ENCODE results near the gene ACTMAP.

ACTMAP gene

GRCh38 chr19:40717880-40718773, 32.1 kb downstream of the ACTMAP start:
- no peak for DNase-seq

- no peak for DNase-seq
Observed at GRCh38 chr19:40717325-40717879, 32.9 kb downstream of the ACTMAP start.

- DNase-seq = peak; percentile 99
Observed at GRCh38 chr19:40716482-40717324, 33.6 kb downstream of the ACTMAP start, which contains the start of the genes COQ8B and ITPKC. Gene COQ8B, minus strand, starts transcription at chr19:40716886. Its CDS starts 2,254 bp downstream, at chr19:40714632. Gene ITPKC, plus strand, starts transcription at chr19:40717112. Its CDS starts 24 bp downstream, at chr19:40717136.

- DNase-seq = peak; percentile 70
Observed at GRCh38 chr19:40716031-40716481, 34.2 kb downstream of the ACTMAP start.

- peak; percentile 92 for DNase-seq
Observed at GRCh38 chr19:40714441-40715299, 35.6 kb downstream of the ACTMAP start.

- no peak for DNase-seq
Observed at GRCh38 chr19:40713939-40714338, 36.3 kb downstream of the ACTMAP start.

GRCh38 chr19:40709817-40710216, 40.5 kb downstream of the ACTMAP start:
- no peak for DNase-seq

GRCh38 chr19:40707615-40708014, 42.7 kb downstream of the ACTMAP start:
- no peak for DNase-seq

- DNase-seq = no peak
Observed at GRCh38 chr19:40705950-40706619, 44.2 kb downstream of the ACTMAP start.

- no peak for DNase-seq
Observed at GRCh38 chr19:40705362-40705651, 45.0 kb downstream of the ACTMAP start.

GRCh38 chr19:40704491-40705361, 45.6 kb downstream of the ACTMAP start:
- no peak for DNase-seq

- DNase-seq = no peak
Observed at GRCh38 chr19:40703029-40703755, 47.1 kb downstream of the ACTMAP start.

GRCh38 chr19:40702337-40703012, 47.8 kb downstream of the ACTMAP start:
- no peak for DNase-seq

GRCh38 chr19:40701758-40702157, 48.5 kb downstream of the ACTMAP start:
- no peak for DNase-seq

GRCh38 chr19:40700083-40700482, 50.2 kb downstream of the ACTMAP start:
- no peak for DNase-seq

- DNase-seq = no peak
Observed at GRCh38 chr19:40697007-40697406, 53.3 kb downstream of the ACTMAP start.

GRCh38 chr19:40695881-40696280, 54.4 kb downstream of the ACTMAP start:
- DNase-seq = no peak

GRCh38 chr19:40693896-40694295, 56.4 kb downstream of the ACTMAP start:
- DNase-seq = no peak

- no peak for DNase-seq
Observed at GRCh38 chr19:40693150-40693788, 57.0 kb downstream of the ACTMAP start.
